K562 (cell line): ENCODE measurements around the gene SPI1. TPM values are rescaled to one million over a fixed set of nuclear protein-coding genes. Genes with fewer than 3 reads are reported as not detected.

Experiments
- CBX2 ChIP-seq: fragments of 200-600 bp; sonication (generic); IDR thresholded peaks from one replicate; pipeline ENCODE4 v1.6.1; 2012; ENCODE audit warnings: mild to moderate bottlenecking, low read length, inconsistent platforms; ENCODE audit not compliant: insufficient read depth, poor library complexity, severe bottlenecking
- EHMT2 ChIP-seq: fragments of 450-650 bp; IDR thresholded peaks from 2 replicates; pipeline ENCODE4 v1.6.1; 2018; ENCODE audit warnings: antibody characterized with exemption
- FOXJ3 ChIP-seq: sonication (generic); formaldehyde crosslinking; IDR thresholded peaks from 2 replicates; pipeline ENCODE4 v1.4.0; 2020; ENCODE audit warnings: mild to moderate bottlenecking, missing genetic modification reagents
- IFI16 ChIP-seq: fragments of 250-450 bp; sonication (Bioruptor Pico); IDR thresholded peaks from 2 replicates; pipeline ENCODE4 v2.1.2; 2022; ENCODE audit warnings: mild to moderate bottlenecking, inconsistent platforms
- MAFG ChIP-seq: fragments of 450-650 bp; conservative IDR thresholded peaks from 2 replicates; pipeline ENCODE4 v1.6.1; 2016; ENCODE audit warnings: missing genetic modification characterization, missing compliant biosample characterization
- POLR3A ChIP-seq: IDR thresholded peaks from 2 replicates; pipeline ENCODE4 v1.6.1; 2011; ENCODE audit warnings: borderline replicate concordance, mild to moderate bottlenecking, moderate library complexity; ENCODE audit not compliant: insufficient read length, insufficient read depth; ENCODE audit errors: extremely low read depth
- SFPQ ChIP-seq: fragments of 200-400 bp; formaldehyde crosslinking; IDR thresholded peaks from 2 replicates; pipeline ENCODE4 v1.6.1; 2017; ENCODE audit warnings: mild to moderate bottlenecking, low read depth, low read length, moderate library complexity
- SIX5 ChIP-seq, 2 experiments: IDR thresholded peaks; 2 replicates each; pipeline ENCODE4 v1.6.1; 2011; ENCODE audit warnings: low read length in 2 of 2, borderline replicate concordance in 1 of 2, low read depth in 1 of 2, mild to moderate bottlenecking in 1 of 2, moderate library complexity in 1 of 2; ENCODE audit not compliant: insufficient read depth in 1 of 2
- STAT5B ChIP-seq: fragments of 250-450 bp; sonication (Bioruptor Pico); IDR thresholded peaks from 2 replicates; pipeline ENCODE4 v1.8.0; 2021; ENCODE audit warnings: mild to moderate bottlenecking, inconsistent platforms
- ZC3H11A ChIP-seq: IDR thresholded peaks from 2 replicates; pipeline ENCODE4 v1.6.1; 2012; ENCODE audit warnings: low read depth, low read length, improper control_type of control experiment
- ZNF175 ChIP-seq: fragments of 200-800 bp; sonication (Bioruptor generic); IDR thresholded peaks from 2 replicates; pipeline ENCODE4 v1.6.1; 2016; ENCODE audit warnings: low read depth, mild to moderate bottlenecking, missing genetic modification characterization, missing compliant biosample characterization
- ZNF766 ChIP-seq: fragments of 200-800 bp; sonication (Bioruptor generic); conservative IDR thresholded peaks from 2 replicates; pipeline ENCODE4 v1.6.1; 2016; ENCODE audit warnings: missing genetic modification characterization, missing compliant biosample characterization
- polyA plus RNA-seq, 8 experiments: library from polyadenylated mRNA; depleted of rRNA in 4 of 8; stranded (reverse) in 5 of 8; unstranded in 3 of 8; fragments of >200 nt; fragmentation: Nextera tagmentation in 2 of 8; fragmentation: Illumina TruSeq in 1 of 8; extraction: Ambion mirVana in 2 of 8; extraction: Trizol in 1 of 8; gene quantifications; 2 replicates each; pipeline versions ENCODE4 v1.2.1 to v1.2.3, GENCODE V29; 2011 to 2014; ENCODE audit warnings: inconsistent platforms in 1 of 8, missing spikeins in 1 of 8
- total RNA-seq, 7 experiments: library from RNA; depleted of rRNA in 6 of 7; stranded (reverse); fragments of >200 nt in 6 of 7; fragmentation: Illumina TruSeq in 2 of 7; extraction: Trizol in 2 of 7; gene quantifications; 2 replicates each; pipeline versions ENCODE4 v1.2.1 to v1.2.3, GENCODE V29; 2011 to 2021; ENCODE audit warnings: low replicate concordance in 1 of 7
- TF ChIP-seq, protein P1 (sequence below): sonication (generic); formaldehyde crosslinking; IDR thresholded peaks from 2 replicates; pipeline ENCODE4 v1.8.1; 2023; ENCODE audit warnings: mild to moderate bottlenecking, missing genetic modification reagents, moderate library complexity
- TF ChIP-seq, protein P2 (sequence below): fragments of 450-650 bp; IDR thresholded peaks from 2 replicates; pipeline ENCODE4 v1.7.1; 2018; ENCODE audit warnings: mild to moderate bottlenecking, low read depth; ENCODE audit not compliant: partially characterized antibody

Gene SPI1
- total and polyA plus RNA-seq, 9 of the 15 experiments (the other 6 are each of a cell fraction or from before 2014, with no cell fraction given), result 0.10 to 33.7 (median 10.3) TPM

DNA sequence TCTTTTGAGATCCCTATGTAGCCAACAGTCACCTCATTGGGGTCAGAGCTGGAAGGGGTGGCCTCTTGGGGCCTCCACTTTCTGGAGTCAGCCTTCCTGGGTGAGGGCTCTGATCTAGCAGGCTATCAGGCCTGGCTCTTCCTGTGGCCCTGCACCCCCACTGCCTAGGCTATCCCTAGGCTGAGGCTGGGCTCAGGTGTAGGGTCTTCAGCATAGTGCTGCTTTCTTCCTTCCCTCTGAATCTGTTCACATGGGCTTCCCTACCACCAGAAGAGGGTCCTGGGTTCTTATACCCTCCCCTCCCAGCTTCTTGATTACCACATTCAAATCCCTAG lies 456 bp upstream of the SPI1 start (continued):
- TF ChIP-seq CBX2 (no peak), ZNF766 (no peak), MAFG (tag) (no peak), FOXJ3 (CRISPR knock-in tag) (no peak), POLR3A (no peak), SIX5 (IDR thresholded peaks at IDR 0.05; ENCODE audit: borderline replicate concordance in 1 of 2, insufficient read depth in 1 of 2, low read depth in 1 of 2, low read length in 2 of 2) (no peak), EHMT2 (no peak), STAT5B (CRISPR knock-in tag) (no peak), SFPQ (no peak), ZC3H11A (no peak), IFI16 (CRISPR knock-in tag) (no peak), ZNF175 (CRISPR knock-in tag) (no peak)
- TF ChIP-seq, protein P1, sequence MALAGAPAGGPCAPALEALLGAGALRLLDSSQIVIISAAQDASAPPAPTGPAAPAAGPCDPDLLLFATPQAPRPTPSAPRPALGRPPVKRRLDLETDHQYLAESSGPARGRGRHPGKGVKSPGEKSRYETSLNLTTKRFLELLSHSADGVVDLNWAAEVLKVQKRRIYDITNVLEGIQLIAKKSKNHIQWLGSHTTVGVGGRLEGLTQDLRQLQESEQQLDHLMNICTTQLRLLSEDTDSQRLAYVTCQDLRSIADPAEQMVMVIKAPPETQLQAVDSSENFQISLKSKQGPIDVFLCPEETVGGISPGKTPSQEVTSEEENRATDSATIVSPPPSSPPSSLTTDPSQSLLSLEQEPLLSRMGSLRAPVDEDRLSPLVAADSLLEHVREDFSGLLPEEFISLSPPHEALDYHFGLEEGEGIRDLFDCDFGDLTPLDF, result no peak
- TF ChIP-seq, protein P2, sequence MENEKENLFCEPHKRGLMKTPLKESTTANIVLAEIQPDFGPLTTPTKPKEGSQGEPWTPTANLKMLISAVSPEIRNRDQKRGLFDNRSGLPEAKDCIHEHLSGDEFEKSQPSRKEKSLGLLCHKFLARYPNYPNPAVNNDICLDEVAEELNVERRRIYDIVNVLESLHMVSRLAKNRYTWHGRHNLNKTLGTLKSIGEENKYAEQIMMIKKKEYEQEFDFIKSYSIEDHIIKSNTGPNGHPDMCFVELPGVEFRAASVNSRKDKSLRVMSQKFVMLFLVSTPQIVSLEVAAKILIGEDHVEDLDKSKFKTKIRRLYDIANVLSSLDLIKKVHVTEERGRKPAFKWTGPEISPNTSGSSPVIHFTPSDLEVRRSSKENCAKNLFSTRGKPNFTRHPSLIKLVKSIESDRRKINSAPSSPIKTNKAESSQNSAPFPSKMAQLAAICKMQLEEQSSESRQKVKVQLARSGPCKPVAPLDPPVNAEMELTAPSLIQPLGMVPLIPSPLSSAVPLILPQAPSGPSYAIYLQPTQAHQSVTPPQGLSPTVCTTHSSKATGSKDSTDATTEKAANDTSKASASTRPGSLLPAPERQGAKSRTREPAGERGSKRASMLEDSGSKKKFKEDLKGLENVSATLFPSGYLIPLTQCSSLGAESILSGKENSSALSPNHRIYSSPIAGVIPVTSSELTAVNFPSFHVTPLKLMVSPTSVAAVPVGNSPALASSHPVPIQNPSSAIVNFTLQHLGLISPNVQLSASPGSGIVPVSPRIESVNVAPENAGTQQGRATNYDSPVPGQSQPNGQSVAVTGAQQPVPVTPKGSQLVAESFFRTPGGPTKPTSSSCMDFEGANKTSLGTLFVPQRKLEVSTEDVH, result no peak
